T-helper 1 cell treated with Interleukin-12 subunit alpha and Interleukin-12 subunit beta and Interleukin-4 antibody, amounts not matched to agents 30 ng/mL and 1 ng/mL, for 36 hours (primary cell): Measurements from ENCODE around the gene KCNE1. TPM values are rescaled to one million over a fixed set of nuclear protein-coding genes. Genes with fewer than 3 reads are reported as not detected.
"Not testable (repeated sequence)": the region's sequence is repeated elsewhere in the genome, so short reads cannot be mapped to it uniquely, and the experiment has no call there.

ENCODE experiments used
- intact Hi-C: fragments of 100-400 bp; cut with micrococcal nuclease; formaldehyde crosslinking; loops from one replicate; pipeline ENCODE4 v1.15.1; 2024
- total RNA-seq: library from RNA; stranded (reverse); gene quantifications from 2 replicates; pipeline ENCODE4 v1.2.3, GENCODE V29; 2022

Gene KCNE1
- 0.37 and 0.41 TPM in 2 replicates for total RNA-seq

DNA sequence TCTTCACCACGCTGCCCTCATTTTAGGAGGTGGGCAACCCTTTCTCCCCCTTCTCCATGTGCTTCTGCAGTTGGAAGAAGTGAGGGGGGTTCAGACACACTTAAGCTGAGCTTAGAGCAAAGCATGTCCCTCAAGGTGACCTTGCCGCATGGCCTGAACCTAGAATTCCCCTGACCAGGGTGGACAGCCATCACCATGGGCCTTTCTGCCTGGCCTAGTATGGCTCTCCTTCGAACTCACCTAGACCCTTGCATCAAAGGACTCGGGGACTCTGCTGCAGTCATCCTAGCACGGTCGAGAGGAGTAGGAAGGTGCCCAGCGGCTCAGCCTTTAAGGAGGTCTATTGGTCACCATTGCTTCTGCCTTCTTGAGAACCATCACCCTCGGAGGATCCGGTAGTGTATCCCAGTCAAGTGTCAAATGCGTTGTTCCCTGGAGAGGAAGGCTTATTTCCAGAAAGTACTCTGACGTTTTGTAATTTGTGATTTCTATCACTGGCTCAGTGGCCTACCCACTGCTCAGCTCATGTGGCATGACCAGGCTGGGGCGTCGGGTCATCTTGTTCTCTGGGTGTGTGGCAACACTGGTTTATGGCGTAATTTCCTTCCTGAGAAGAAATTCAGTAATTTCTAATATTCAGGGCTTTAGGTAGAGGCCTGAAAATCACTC is at the start of gene KCNE1:
Gene KCNE1, minus strand, starts transcription at position 424 of the 669 bp plus-strand sequence. CDS start 62,576 bp downstream, outside the sequence.
- intact Hi-C loops: no loop called here

GRCh38 chr21:34561806-34562205 is 49.8 kb upstream of the KCNE1 start:
- intact Hi-C loops: no loop called here

- intact Hi-C loops: no loop called here
These were observed 48.6 kb upstream of the KCNE1 start for GRCh38 chr21:34560609-34561008.

GRCh38 chr21:34560021-34560420 is 48.0 kb upstream of the KCNE1 start:
- intact Hi-C loops: no loop called here

DNA sequence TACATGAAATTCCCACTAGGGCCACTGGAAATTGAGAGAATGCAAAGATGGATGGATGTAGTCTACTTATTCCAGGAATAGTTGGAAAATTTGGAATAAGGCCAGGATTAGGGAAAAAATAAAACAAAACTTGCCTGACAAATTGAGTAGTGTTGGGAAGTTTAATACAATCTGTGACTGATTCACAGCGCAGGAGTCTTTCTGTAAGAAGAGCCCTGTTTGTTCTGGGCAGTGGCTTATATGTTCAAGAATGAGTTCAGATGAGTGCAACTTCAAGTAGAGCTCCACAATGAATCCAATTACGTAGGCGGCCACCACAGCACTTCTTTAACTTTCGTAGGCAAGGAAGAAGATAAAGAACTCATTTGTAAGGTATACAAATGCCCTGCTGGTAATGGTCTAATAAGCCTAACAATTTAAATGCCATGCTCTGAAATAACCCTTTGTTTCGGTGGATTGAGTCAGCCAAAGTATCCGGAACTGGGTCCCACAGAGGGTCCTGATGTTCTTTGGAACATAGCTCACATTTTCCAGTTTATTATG is 47.1 kb upstream of the KCNE1 start:
- intact Hi-C loops: no loop called here

GRCh38 chr21:34558166-34558565 is 46.2 kb upstream of the KCNE1 start:
- intact Hi-C loops: no loop called here

- intact Hi-C loops: no loop called here
These were observed 45.3 kb upstream of the KCNE1 start for GRCh38 chr21:34557261-34557660.

- intact Hi-C loops: not testable (repeated sequence)
These were observed 42.7 kb upstream of the KCNE1 start for GRCh38 chr21:34554670-34555069.

GRCh38 chr21:34554227-34554626 is 42.2 kb upstream of the KCNE1 start:
- intact Hi-C loops: no loop called here

GRCh38 chr21:34553151-34553952 is 41.3 kb upstream of the KCNE1 start:
- intact Hi-C loops: no loop called here

GRCh38 chr21:34552360-34553098 is 40.5 kb upstream of the KCNE1 start:
- intact Hi-C loops: no loop called here

DNA sequence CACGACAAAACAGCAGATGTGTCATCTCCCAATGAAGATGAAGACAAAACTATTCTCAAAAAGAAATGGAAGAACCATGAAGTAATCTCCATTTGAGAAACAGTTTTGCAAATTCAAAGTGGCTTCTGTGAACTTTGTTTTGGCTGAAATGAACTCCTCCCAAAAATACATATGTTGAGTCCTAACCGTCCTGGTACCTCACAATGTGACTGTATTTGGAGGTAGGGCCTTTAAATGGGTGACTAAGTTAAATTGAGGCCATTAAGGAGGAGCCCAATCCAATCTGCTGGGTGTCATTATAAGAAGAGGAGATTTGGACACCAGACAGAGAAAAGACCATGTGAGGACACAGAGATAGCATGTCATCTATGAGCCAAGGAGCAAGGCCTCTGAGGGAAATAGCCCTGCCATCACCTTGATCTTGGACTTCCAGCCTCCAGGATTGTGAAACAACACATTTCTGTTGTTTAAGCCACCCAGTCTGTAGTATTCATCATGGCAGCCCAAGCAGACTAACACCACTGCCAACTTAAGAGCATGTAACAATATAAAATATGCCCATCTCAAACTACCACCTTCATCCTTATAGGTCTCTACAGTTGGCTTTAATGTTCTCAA is 38.3 kb upstream of the KCNE1 start:
- intact Hi-C loops: no loop called here

GRCh38 chr21:34548781-34549376 is 36.9 kb upstream of the KCNE1 start:
- intact Hi-C loops: no loop called here

GRCh38 chr21:34546542-34546941 is 34.5 kb upstream of the KCNE1 start:
- intact Hi-C loops: no loop called here

GRCh38 chr21:34545079-34545884 is 33.3 kb upstream of the KCNE1 start:
- intact Hi-C loops: no loop called here

GRCh38 chr21:34544032-34544496 is 32.1 kb upstream of the KCNE1 start:
- intact Hi-C loops: no loop called here

DNA sequence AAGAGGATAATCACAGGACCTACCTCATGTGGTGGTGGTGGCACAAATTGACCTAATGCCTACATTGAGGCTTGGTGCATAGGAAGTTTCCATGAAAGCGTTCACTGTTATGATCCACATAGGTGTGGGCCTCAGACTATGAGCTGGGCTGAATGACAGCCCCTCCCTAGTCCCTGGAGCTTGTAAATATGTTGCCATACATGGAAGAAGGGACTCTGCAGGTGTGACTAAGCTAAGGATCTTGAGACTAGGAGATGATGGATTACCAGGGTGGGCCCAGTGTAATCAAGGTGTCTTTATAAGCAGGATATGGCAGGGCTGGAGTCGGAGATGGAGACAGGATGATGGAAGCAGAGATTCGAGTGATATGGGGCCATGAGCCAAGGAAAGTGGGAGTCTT is 31.0 kb upstream of the KCNE1 start:
- intact Hi-C loops: no loop called here

DNA sequence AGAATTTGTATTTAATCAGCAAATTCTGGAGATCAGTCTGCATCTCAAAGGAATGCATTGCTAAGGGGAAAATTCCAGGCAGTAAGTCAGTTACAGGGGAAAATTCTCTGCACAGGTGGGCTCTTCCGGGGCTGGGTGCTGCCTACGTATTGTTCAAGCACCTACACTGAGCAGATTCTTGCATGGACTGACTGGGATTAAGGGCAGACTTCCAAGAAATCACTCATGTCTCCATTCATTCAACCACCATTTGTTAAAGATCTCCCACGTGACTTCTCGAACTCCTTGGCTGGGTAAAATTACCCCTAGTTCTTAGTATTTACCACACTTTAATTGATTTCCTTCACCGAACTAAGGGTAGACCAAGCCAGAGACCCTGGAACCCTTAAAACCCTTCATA is 28.2 kb upstream of the KCNE1 start:
- intact Hi-C loops: no loop called here

DNA sequence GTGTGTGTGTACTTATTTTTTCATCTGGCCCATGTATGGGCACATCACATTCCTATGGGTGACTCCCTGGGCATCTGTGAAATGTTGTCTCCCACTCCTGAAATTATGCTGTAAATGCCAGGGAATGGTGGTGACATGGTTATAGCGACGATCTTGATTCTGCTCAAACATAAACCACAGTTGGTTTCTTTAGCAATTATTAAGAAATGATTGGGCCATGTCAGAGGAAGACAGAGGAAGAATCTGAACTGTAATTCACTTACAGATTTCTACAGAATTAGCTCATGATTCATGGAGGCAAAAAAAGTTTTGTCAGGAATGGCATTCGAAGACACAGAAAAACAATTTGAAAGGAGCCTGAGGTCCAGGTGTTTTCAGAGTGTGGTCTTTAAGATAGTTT is 25.8 kb upstream of the KCNE1 start:
- intact Hi-C loops: no loop called here

DNA sequence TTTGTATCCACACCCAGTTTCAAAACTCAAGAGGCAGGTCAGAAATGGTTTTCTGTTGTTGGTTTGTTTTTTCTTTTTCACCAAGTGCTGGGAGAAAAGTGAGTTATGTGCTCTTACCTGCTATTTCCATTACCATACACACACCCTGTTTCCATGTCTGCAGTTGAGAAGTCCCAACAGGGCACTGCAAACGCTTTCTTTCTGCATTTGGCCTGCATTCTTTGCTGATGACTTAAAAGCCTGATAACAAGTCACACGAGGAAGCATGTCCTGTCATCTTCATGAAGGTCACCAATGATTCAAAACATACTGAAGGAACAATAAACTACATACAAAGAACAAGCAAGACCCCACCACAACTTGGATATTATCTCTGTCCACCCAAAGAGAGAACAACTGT is 24.8 kb upstream of the KCNE1 start:
- intact Hi-C loops: no loop called here
